GM23338 (cell line): ENCODE data around the gene C1QTNF8. TPM values are rescaled to one million over a fixed set of nuclear protein-coding genes. Genes with fewer than 3 reads are reported as not detected.

Experiments
- ATAC-seq: fragments of 200-7000 bp; cut with Tn5 transposase; 3 replicates; pipeline ENCODE4 v1.9.1; 2020
- DNase-seq: peaks from one replicate; pipeline ENCODE4 v3.0.0-alpha.2; 2015; ENCODE audit warnings: low spot score
- H2AFZ ChIP-seq: fragments of 200-600 bp; sonication (generic); 2 replicates; pipeline ENCODE4 v1.8.0; 2016; ENCODE audit warnings: antibody characterized with exemption, mild to moderate bottlenecking, moderate library complexity
- H3F3A ChIP-seq: fragments of 200-600 bp; sonication (generic); replicated peaks from 2 replicates; pipeline ENCODE4 v1.8.0; 2017; ENCODE audit warnings: antibody characterized with exemption, mixed run types, low read depth
- H3K27ac ChIP-seq: fragments of 200-600 bp; sonication (generic); 2 replicates; pipeline ENCODE4 v1.6.1; 2016; ENCODE audit warnings: low read depth
- H3K27me3 ChIP-seq: fragments of 200-600 bp; sonication (generic); 2 replicates; pipeline ENCODE4 v1.8.0; 2016; ENCODE audit warnings: mild to moderate bottlenecking, mixed run types, moderate library complexity; ENCODE audit not compliant: insufficient read depth
- H3K36me3 ChIP-seq: fragments of 200-600 bp; sonication (generic); 2 replicates; pipeline ENCODE4 v1.8.0; 2016; ENCODE audit warnings: mild to moderate bottlenecking; ENCODE audit not compliant: insufficient read depth
- H3K4me1 ChIP-seq: fragments of 200-600 bp; sonication (generic); 2 replicates; pipeline ENCODE4 v1.8.0; 2016; ENCODE audit warnings: mild to moderate bottlenecking, moderate library complexity; ENCODE audit not compliant: insufficient read depth
- H3K4me2 ChIP-seq: fragments of 200-600 bp; sonication (generic); 2 replicates; pipeline ENCODE4 v1.7.1; 2017; ENCODE audit warnings: mixed run types
- H3K4me3 ChIP-seq: fragments of 200-600 bp; sonication (generic); 2 replicates; pipeline ENCODE4 v1.6.1; 2016; ENCODE audit warnings: mixed run types
- H3K79me2 ChIP-seq: fragments of 200-600 bp; sonication (generic); replicated peaks from 2 replicates; pipeline ENCODE4 v1.8.0; 2017; ENCODE audit warnings: mild to moderate bottlenecking; ENCODE audit not compliant: insufficient read depth
- H3K9me2 ChIP-seq: fragments of 200-600 bp; sonication (generic); 2 replicates; pipeline ENCODE4 v1.8.0; 2017; ENCODE audit not compliant: insufficient read depth
- H4K20me1 ChIP-seq: fragments of 200-600 bp; sonication (generic); replicated peaks from 2 replicates; pipeline ENCODE4 v1.8.0; 2017; ENCODE audit warnings: mild to moderate bottlenecking; ENCODE audit not compliant: insufficient read depth
- H3K27ac Mint-ChIP-seq: 2 replicates; pipeline ENCODE4 v1.8.0; 2020; ENCODE audit warnings: inconsistent platforms, mild to moderate bottlenecking, moderate library complexity, mixed read lengths
- H3K27me3 Mint-ChIP-seq: 3 replicates; pipeline ENCODE4 v1.8.0; 2022; ENCODE audit warnings: low read depth, mild to moderate bottlenecking, moderate library complexity, mixed read lengths, inconsistent platforms; ENCODE audit not compliant: insufficient read depth, poor library complexity
- H3K36me3 Mint-ChIP-seq: 3 replicates; pipeline ENCODE4 v1.8.0; 2021; ENCODE audit warnings: low read depth, mild to moderate bottlenecking, inconsistent platforms, moderate library complexity, mixed read lengths
- H3K4me1 Mint-ChIP-seq: 3 replicates; pipeline ENCODE4 v1.8.0; 2020; ENCODE audit warnings: mild to moderate bottlenecking, inconsistent platforms, mixed read lengths
- H3K4me3 Mint-ChIP-seq: 3 replicates; pipeline ENCODE4 v1.8.0; 2021; ENCODE audit warnings: moderate library complexity, mild to moderate bottlenecking, inconsistent platforms, mixed read lengths
- H3K9me3 Mint-ChIP-seq: 3 replicates; pipeline ENCODE4 v1.8.0; 2020; ENCODE audit warnings: moderate library complexity, mild to moderate bottlenecking, inconsistent platforms, mixed read lengths
- CREB1 ChIP-seq: fragments of 250-450 bp; sonication (Bioruptor Pico); IDR thresholded peaks from 2 replicates; pipeline ENCODE4 v1.5.0; 2020; ENCODE audit warnings: low read depth, mild to moderate bottlenecking, moderate library complexity
- CTCF ChIP-seq, 2 experiments: fragments of 200-600 bp in 1 of 2; sonication (generic) in 1 of 2; conservative IDR thresholded peaks; 2 replicates each; pipeline versions ENCODE4 v1.5.1 to v1.6.1; 2016 to 2017; ENCODE audit warnings: antibody characterized with exemption in 2 of 2, low read depth in 2 of 2, mild to moderate bottlenecking in 2 of 2, moderate library complexity in 1 of 2
- ETS1 ChIP-seq: IDR thresholded peaks from 2 replicates; pipeline ENCODE4 v1.6.1; 2016; ENCODE audit warnings: antibody characterized with exemption
- EZH2 ChIP-seq: fragments of 200-600 bp; sonication (generic); IDR thresholded peaks from one replicate; pipeline ENCODE4 v1.8.0; 2017; ENCODE audit warnings: antibody characterized with exemption, mild to moderate bottlenecking, low read depth; ENCODE audit not compliant: unreplicated experiment
- EZH2phosphoT487 ChIP-seq: fragments of 200-600 bp; sonication (generic); IDR thresholded peaks from one replicate; pipeline ENCODE4 v1.8.1; 2018; ENCODE audit warnings: antibody characterized with exemption; ENCODE audit not compliant: unreplicated experiment
- JUNB ChIP-seq: IDR thresholded peaks from one replicate; pipeline ENCODE4 v1.6.1; 2016; ENCODE audit warnings: antibody characterized with exemption; ENCODE audit not compliant: unreplicated experiment
- NANOG ChIP-seq: IDR thresholded peaks from 2 replicates; pipeline ENCODE4 v1.6.1; 2016; ENCODE audit warnings: antibody characterized with exemption, borderline replicate concordance
- POLR2AphosphoS5 ChIP-seq: IDR thresholded peaks from 2 replicates; pipeline ENCODE4 v1.6.1; 2016; ENCODE audit warnings: antibody characterized with exemption, low read depth
- REST ChIP-seq: IDR thresholded peaks from one replicate; pipeline ENCODE4 v1.6.1; 2018; ENCODE audit warnings: antibody characterized with exemption; ENCODE audit not compliant: unreplicated experiment
- STAT1 ChIP-seq: IDR thresholded peaks from one replicate; pipeline ENCODE4 v1.6.1; 2016; ENCODE audit warnings: antibody characterized with exemption; ENCODE audit not compliant: unreplicated experiment
- ZNF114 ChIP-seq: fragments of 250-450 bp; sonication (Bioruptor Pico); IDR thresholded peaks from 2 replicates; pipeline ENCODE4 v1.5.0; 2020; ENCODE audit warnings: mild to moderate bottlenecking, moderate library complexity
- ZNF331 ChIP-seq: fragments of 250-450 bp; sonication (Bioruptor Pico); IDR thresholded peaks from 2 replicates; pipeline ENCODE4 v1.5.0; 2020; ENCODE audit warnings: low read depth, mild to moderate bottlenecking, moderate library complexity
- ZNF462 ChIP-seq: fragments of 250-450 bp; sonication (Bioruptor Pico); IDR thresholded peaks from 2 replicates; pipeline ENCODE4 v1.5.0; 2020; ENCODE audit warnings: mild to moderate bottlenecking, moderate library complexity
- polyA plus RNA-seq: library from polyadenylated mRNA; unstranded; fragments of >200 nt; fragmentation: Nextera tagmentation; extraction: Ambion mirVana; gene quantifications from 2 replicates; pipeline ENCODE4 v1.2.1, GENCODE V29; 2016
- total RNA-seq: library from RNA; depleted of rRNA; stranded (reverse); fragments of >200 nt; shearing (Covaris generic); gene quantifications from 2 replicates; pipeline ENCODE4 v1.2.3, GENCODE V29; 2014

Gene C1QTNF8
- total and polyA plus RNA-seq, 2 experiments from 2014 or later: not detected

GRCh38 chr16:1081734-1082265 lies 14.2 kb downstream of the C1QTNF8 start:
- H3K4me2 ChIP-seq: no peak overlapping the region
- H3K27me3 Mint-ChIP-seq: peaks cover 8% of the 10 kb centered on the region
- H3K27ac ChIP-seq: no peak overlapping the region
- no peaks in the 10 kb centered on the region for H3K79me2 ChIP-seq
- no peaks in the 10 kb centered on the region for H3K4me1 ChIP-seq
- H3K4me3 ChIP-seq: no peak overlapping the region
- no peaks in the 10 kb centered on the region for H3K36me3 ChIP-seq
- H3K4me1 Mint-ChIP-seq: peaks cover under 1% of the 10 kb centered on the region; the same call in 1 of the 3 replicates
- H2AFZ ChIP-seq: no peak overlapping the region
- no peaks in the 10 kb centered on the region for H4K20me1 ChIP-seq
- H3K9me3 Mint-ChIP-seq: peaks cover 21% of the 10 kb centered on the region
- no peaks in the 10 kb centered on the region for H3K9me2 ChIP-seq
- DNase-seq (no peak), ATAC-seq (no peak)
- no peaks in the 10 kb centered on the region for H3F3A ChIP-seq
- no peak overlapping the region for H3K27ac Mint-ChIP-seq
- H3K27me3 ChIP-seq: no peaks in the 10 kb centered on the region
- TF ChIP-seq EZH2: no peak
- no peak for TF ChIP-seq CREB1
- TF ChIP-seq REST: no peak
- no peak for TF ChIP-seq POLR2AphosphoS5
- no peak for TF ChIP-seq ZNF331 (CRISPR knock-in tag)
- TF ChIP-seq JUNB: no peak
- TF ChIP-seq ZNF462 (CRISPR knock-in tag): no peak
- TF ChIP-seq NANOG: no peak
- TF ChIP-seq CTCF (conservative IDR thresholded peaks at IDR 0.05; ENCODE audit: low read depth in 2 of 2): no peak
- TF ChIP-seq ZNF114 (CRISPR knock-in tag): no peak
- no peak for TF ChIP-seq EZH2phosphoT487
- TF ChIP-seq ETS1: no peak
- no peak for TF ChIP-seq STAT1
- peaks cover 3% of the 10 kb centered on the region; the same call in 1 of the 3 replicates for H3K36me3 Mint-ChIP-seq
- no peak overlapping the region for H3K4me3 Mint-ChIP-seq
